DND-41 (cell line): ENCODE measurements around the gene SPECC1.
"Not testable (repeated sequence)": the region's sequence is repeated elsewhere in the genome, so short reads cannot be mapped to it uniquely, and the experiment has no call there.

Experiments used
- EZH2 ChIP-seq: IDR thresholded peaks from 3 replicates; pipeline ENCODE4 v1.6.1; 2012; ENCODE audit warnings: borderline replicate concordance, low read depth, mild to moderate bottlenecking, moderate library complexity, low read length, inconsistent platforms; ENCODE audit not compliant: severe bottlenecking
- TF ChIP-seq, protein P1 (sequence below): IDR thresholded peaks from 2 replicates; pipeline ENCODE4 v1.5.1; 2012; ENCODE audit warnings: borderline replicate concordance, low read length, moderate library complexity, mild to moderate bottlenecking; ENCODE audit not compliant: poor library complexity, severe bottlenecking; ENCODE audit errors: extremely low read depth

DNA sequence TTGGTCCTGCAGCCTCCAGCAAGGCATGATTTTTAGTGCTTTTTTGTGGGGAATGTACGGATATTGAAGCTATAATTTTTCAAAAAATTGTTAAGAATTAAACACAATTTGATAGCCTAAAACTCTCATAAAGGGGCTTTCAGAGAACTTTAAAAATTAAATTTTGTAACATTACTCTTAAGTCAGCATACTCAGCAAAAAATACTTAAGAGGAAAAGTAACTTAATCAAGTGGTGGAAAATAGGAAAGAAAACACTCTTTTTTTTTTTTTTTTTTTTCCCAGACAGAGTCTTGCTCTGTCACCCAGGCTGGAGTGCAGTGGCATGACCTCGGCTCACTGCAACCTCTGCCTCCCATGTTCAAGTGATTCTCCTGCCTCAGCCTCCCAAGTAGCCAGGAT lies 46.2 kb upstream of the SPECC1 start:
- TF ChIP-seq, protein P1, sequence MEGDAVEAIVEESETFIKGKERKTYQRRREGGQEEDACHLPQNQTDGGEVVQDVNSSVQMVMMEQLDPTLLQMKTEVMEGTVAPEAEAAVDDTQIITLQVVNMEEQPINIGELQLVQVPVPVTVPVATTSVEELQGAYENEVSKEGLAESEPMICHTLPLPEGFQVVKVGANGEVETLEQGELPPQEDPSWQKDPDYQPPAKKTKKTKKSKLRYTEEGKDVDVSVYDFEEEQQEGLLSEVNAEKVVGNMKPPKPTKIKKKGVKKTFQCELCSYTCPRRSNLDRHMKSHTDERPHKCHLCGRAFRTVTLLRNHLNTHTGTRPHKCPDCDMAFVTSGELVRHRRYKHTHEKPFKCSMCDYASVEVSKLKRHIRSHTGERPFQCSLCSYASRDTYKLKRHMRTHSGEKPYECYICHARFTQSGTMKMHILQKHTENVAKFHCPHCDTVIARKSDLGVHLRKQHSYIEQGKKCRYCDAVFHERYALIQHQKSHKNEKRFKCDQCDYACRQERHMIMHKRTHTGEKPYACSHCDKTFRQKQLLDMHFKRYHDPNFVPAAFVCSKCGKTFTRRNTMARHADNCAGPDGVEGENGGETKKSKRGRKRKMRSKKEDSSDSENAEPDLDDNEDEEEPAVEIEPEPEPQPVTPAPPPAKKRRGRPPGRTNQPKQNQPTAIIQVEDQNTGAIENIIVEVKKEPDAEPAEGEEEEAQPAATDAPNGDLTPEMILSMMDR = not testable (repeated sequence)
- TF ChIP-seq EZH2 = not testable (repeated sequence)
